Body of pancreas (tissue), 4 donors: ENCODE results near the gene ACTN1. TPM values are rescaled to one million over a fixed set of nuclear protein-coding genes. Genes with fewer than 3 reads are reported as not detected.
A peak's percentile ranks its signal among the peaks of the same experiment; 100 is the strongest.

Source experiments
- ATAC-seq: fragments of 150-250 bp; one replicate; pipeline ENCODE4 v1.9.1; 2016
- DNase-seq, 4 donors: peaks; one replicate each; pipeline ENCODE4 v3.0.0-alpha.2; 2019
- H3K27ac ChIP-seq, 4 donors: fragments of 200-600 bp; sonication (generic); 1 replicate in 3 of 4; 2 replicates in 1 of 4; pipeline versions ENCODE4 v1.5.1 to v1.6.1; 2016 to 2019; ENCODE audit warnings: mild to moderate bottlenecking in 1 of 4, mixed read lengths in 1 of 4, moderate library complexity in 1 of 4
- H3K27me3 ChIP-seq, 2 donors: fragments of 200-600 bp; sonication (generic); one replicate each; pipeline ENCODE4 v1.6.0; 2016; ENCODE audit warnings: mild to moderate bottlenecking in 1 of 2
- H3K36me3 ChIP-seq, 2 donors: fragments of 200-600 bp; sonication (generic); replicated peaks in 1 of 2; 2 replicates each; pipeline ENCODE4 v1.5.1; 2016; ENCODE audit warnings: low read depth in 2 of 2; ENCODE audit not compliant: insufficient read depth in 1 of 2
- H3K4me1 ChIP-seq: fragments of 200-600 bp; sonication (generic); one replicate; pipeline ENCODE4 v1.6.0; 2016
- H3K4me3 ChIP-seq, 2 donors: fragments of 200-600 bp; sonication (generic); 1 replicate in 1 of 2; 2 replicates in 1 of 2; pipeline ENCODE4 v1.5.1; 2016 to 2019
- H3K9me3 ChIP-seq, 3 donors: fragments of 200-600 bp; sonication (generic); 1 replicate in 2 of 3; 2 replicates in 1 of 3; pipeline ENCODE4 v1.5.1; 2016
- POLR2A ChIP-seq, 3 donors: fragments of 450-650 bp; IDR thresholded peaks; one replicate each; pipeline ENCODE4 v1.6.1; 2016; ENCODE audit warnings: antibody characterized with exemption in 3 of 3, mild to moderate bottlenecking in 2 of 3
- WGBS, 2 donors: methylation state at CpG; one replicate each; pipeline ENCODE4 v1.1.5; 2017; 5-methylcytosine and 5-hydroxymethylcytosine counted together
- intact Hi-C: fragments of 100-400 bp; cut with DNase I; formaldehyde crosslinking; loops from one replicate; pipeline ENCODE4 v1.15.1; 2023
- total RNA-seq, 2 donors: library from RNA; depleted of rRNA; stranded (reverse); fragments of >200 nt; gene quantifications; one replicate each; pipeline ENCODE4 v1.1.0, GENCODE V29; 2016
- TF ChIP-seq, protein P1 (sequence below), 7 experiments: fragments of 450-650 bp in 4 of 7; fragments of 200-600 bp in 3 of 7; sonication (generic) in 3 of 7; IDR thresholded peaks; one replicate each; pipeline ENCODE4 v1.5.1; 2016 to 2019; ENCODE audit warnings: antibody characterized with exemption in 7 of 7

The ACTN1 gene
- total RNA-seq, 2 donors from 2014 or later = 84.8 to 93.6 TPM

DNA sequence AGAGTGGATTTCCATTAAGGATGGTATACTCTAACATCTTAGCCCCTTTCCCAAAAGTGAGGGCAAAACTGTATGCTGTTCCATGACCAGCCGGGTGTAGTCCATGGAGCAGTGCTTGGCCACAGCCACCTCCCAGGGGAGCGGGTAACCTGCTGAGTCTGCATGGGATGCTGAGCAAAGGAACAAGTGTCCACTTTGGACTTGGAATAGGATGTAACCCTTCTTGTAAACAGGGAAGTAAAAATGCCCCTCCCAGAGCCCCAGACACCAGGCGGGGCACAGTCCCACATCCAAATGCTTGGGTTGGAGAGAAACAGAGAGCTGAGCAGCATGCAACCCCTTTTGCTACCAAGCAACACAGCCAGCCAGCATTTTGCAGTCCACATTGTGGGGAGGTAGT, 65.6 kb downstream of the ACTN1 start:
- no peaks in the 10 kb centered on the region for H3K9me3 ChIP-seq
- no peak for TF ChIP-seq POLR2A (IDR thresholded peaks at IDR 0.05)
- TF ChIP-seq, protein P1, sequence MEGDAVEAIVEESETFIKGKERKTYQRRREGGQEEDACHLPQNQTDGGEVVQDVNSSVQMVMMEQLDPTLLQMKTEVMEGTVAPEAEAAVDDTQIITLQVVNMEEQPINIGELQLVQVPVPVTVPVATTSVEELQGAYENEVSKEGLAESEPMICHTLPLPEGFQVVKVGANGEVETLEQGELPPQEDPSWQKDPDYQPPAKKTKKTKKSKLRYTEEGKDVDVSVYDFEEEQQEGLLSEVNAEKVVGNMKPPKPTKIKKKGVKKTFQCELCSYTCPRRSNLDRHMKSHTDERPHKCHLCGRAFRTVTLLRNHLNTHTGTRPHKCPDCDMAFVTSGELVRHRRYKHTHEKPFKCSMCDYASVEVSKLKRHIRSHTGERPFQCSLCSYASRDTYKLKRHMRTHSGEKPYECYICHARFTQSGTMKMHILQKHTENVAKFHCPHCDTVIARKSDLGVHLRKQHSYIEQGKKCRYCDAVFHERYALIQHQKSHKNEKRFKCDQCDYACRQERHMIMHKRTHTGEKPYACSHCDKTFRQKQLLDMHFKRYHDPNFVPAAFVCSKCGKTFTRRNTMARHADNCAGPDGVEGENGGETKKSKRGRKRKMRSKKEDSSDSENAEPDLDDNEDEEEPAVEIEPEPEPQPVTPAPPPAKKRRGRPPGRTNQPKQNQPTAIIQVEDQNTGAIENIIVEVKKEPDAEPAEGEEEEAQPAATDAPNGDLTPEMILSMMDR (IDR thresholded peaks at IDR 0.05) = no peak
- ATAC-seq = no peak
- no peak overlapping the region for H3K4me3 ChIP-seq
- WGBS, 2 donors = 83 to 92% methylated on average over 3 of the region's 3 CpGs
- peaks cover 0 to 15% of the 10 kb centered on the region in 2 donors for H3K36me3 ChIP-seq
- no peak overlapping the region for H3K27ac ChIP-seq
- DNase-seq = no peak
- intact Hi-C loops = loop anchor here (5.0 kb wide), 1 partner anchor 179 kb away; no protein-coding TSS in a partner anchor
- H3K27me3 ChIP-seq = no peaks in the 10 kb centered on the region
- peaks cover 5% of the 10 kb centered on the region for H3K4me1 ChIP-seq

DNA sequence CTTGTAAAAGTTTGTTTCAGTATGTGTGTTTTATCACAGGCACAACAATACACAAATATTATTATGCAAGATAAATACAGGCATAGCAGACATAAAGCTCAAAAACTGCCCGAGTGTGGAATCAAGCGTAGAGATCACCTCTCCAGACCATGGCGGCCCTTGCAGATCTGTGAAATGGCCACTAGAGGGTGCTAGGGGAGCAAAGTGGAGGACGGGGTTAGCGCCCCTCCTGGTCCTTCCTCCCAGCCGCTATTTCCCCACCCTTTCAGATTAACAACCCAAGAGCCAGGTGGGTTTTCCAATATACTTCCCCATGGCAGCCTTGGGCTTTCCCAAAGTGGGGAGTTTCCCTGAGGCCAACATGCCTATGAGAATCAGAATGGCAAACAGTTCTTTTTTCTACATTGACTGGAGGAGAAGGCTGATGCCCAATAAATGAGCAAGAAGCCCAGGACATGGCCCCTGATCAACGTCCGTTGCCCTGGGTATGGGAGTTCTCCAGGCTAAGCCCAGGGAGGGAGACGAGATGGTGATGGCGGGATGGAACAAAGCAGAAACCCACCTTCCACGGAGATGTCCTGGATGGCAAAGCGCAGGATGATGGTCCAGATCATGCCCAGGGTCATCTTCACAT, 67.4 kb downstream of the ACTN1 start:
- Histone ChIP-seq H3K27ac (peak overlapping the region in 1 of 4 donors; percentile 3), H3K4me1 (no peaks in the 10 kb centered on the region), H3K4me3 (no peak overlapping the region), H3K36me3 (peaks cover 0 to 20% of the 10 kb centered on the region in 2 donors), H3K9me3 (no peaks in the 10 kb centered on the region), H3K27me3 (no peaks in the 10 kb centered on the region)
- intact Hi-C loops = loop anchor here (5.0 kb wide), 1 partner anchor 181 kb away; no protein-coding TSS in a partner anchor
- WGBS, 2 donors = 33 to 39% methylated on average over 12 of the region's 12 CpGs
- ATAC-seq (peak; percentile 88), DNase-seq (peak; percentile 76 to 78 (median 77))
- TF ChIP-seq, protein P1 (IDR thresholded peaks at IDR 0.05) = peak; percentile 79 to 98 (median 97)
- no peak for TF ChIP-seq POLR2A (IDR thresholded peaks at IDR 0.05)

DNA sequence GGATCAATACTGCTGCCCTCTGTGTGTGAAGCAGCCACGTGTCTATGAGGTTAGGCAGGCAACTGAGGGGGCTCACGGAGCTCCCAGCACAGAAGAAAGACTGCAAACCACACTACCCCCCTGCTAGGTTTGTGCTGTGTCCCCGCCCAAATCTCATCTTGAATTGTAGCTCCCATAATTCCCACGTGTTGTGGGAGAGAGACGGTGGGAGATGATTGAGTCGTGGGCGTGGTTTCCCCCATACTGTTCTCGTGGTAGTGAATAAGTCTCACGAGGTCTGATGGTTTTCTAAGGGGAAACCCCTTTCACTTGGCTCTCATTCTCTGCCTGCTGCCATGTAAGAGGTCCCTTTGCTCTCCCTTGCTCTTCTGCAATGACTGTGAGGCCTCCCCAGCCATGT, 68.6 kb downstream of the ACTN1 start:
- TF ChIP-seq POLR2A (IDR thresholded peaks at IDR 0.05) = no peak
- TF ChIP-seq, protein P1 (IDR thresholded peaks at IDR 0.05) = no peak
- ATAC-seq (no peak), DNase-seq (no peak)
- intact Hi-C loops = loop anchor here (5.0 kb wide), 1 partner anchor 182 kb away; no protein-coding TSS in a partner anchor
- no peaks in the 10 kb centered on the region for H3K27me3 ChIP-seq
- WGBS, 2 donors = 69 to 75% methylated on average over 8 to 9 of the region's 9 CpGs
- H3K36me3 ChIP-seq = peaks cover 0 to 21% of the 10 kb centered on the region in 2 donors
- H3K27ac ChIP-seq = no peak overlapping the region
- H3K9me3 ChIP-seq = no peaks in the 10 kb centered on the region
- H3K4me1 ChIP-seq = no peaks in the 10 kb centered on the region
- no peak overlapping the region for H3K4me3 ChIP-seq

GRCh38 chr14:68908803-68909202, 70.3 kb downstream of the ACTN1 start:
- Histone ChIP-seq H3K36me3 (peaks cover 0 to 32% of the 10 kb centered on the region in 2 donors), H3K4me1 (no peaks in the 10 kb centered on the region), H3K4me3 (no peak overlapping the region), H3K27ac (no peak overlapping the region), H3K9me3 (no peaks in the 10 kb centered on the region), H3K27me3 (no peaks in the 10 kb centered on the region)
- intact Hi-C loops = loop anchor here (5.0 kb wide), 1 partner anchor 73 kb away; no protein-coding TSS in a partner anchor
- TF ChIP-seq, protein P1 (IDR thresholded peaks at IDR 0.05) = no peak
- no peak for TF ChIP-seq POLR2A (IDR thresholded peaks at IDR 0.05)
- ATAC-seq = no peak
- 84 to 95% methylated on average over 5 of the region's 5 CpGs for WGBS, 2 donors
- no peak for DNase-seq
